Osteocyte (in vitro differentiated cells): ENCODE results near the gene TXNDC8. TPM values are rescaled to one million over a fixed set of nuclear protein-coding genes. Genes with fewer than 3 reads are reported as not detected.

Experiments
- DNase-seq: peaks from one replicate; pipeline ENCODE4 v3.0.0; 2021; ENCODE audit warnings: mixed read lengths; ENCODE audit not compliant: unreplicated experiment; ENCODE audit errors: extremely low spot score
- H3K27ac Mint-ChIP-seq: one replicate; pipeline ENCODE4 v1.8.0; 2021; ENCODE audit warnings: mild to moderate bottlenecking, mixed read lengths; ENCODE audit not compliant: unreplicated experiment
- H3K27me3 Mint-ChIP-seq: one replicate; pipeline ENCODE4 v1.8.0; 2021; ENCODE audit warnings: mixed read lengths; ENCODE audit not compliant: unreplicated experiment
- H3K36me3 Mint-ChIP-seq: one replicate; pipeline ENCODE4 v1.8.0; 2021; ENCODE audit warnings: mixed read lengths; ENCODE audit not compliant: unreplicated experiment
- H3K4me1 Mint-ChIP-seq: one replicate; pipeline ENCODE4 v1.8.0; 2021; ENCODE audit warnings: mixed read lengths; ENCODE audit not compliant: unreplicated experiment
- H3K4me3 Mint-ChIP-seq: one replicate; pipeline ENCODE4 v1.8.0; 2021; ENCODE audit warnings: mild to moderate bottlenecking, moderate library complexity, mixed read lengths; ENCODE audit not compliant: unreplicated experiment
- H3K9me3 Mint-ChIP-seq: one replicate; pipeline ENCODE4 v1.8.0; 2021; ENCODE audit warnings: mixed read lengths; ENCODE audit not compliant: unreplicated experiment
- CTCF ChIP-seq: fragments of 200-600 bp; sonication (generic); IDR thresholded peaks from 2 replicates; pipeline ENCODE4 v1.5.0; 2021; ENCODE audit warnings: antibody characterized with exemption, mild to moderate bottlenecking, moderate library complexity
- total RNA-seq: library from RNA; stranded (reverse); gene quantifications from 2 replicates; pipeline ENCODE4 v1.2.1, GENCODE V29; 2021

Gene TXNDC8
- total RNA-seq, 1 donor from 2014 or later: not detected

- H3K27me3 Mint-ChIP-seq: no peaks in the 10 kb centered on the region
- no peak for DNase-seq
- no peak for TF ChIP-seq CTCF
- H3K4me1 Mint-ChIP-seq: peaks cover 23% of the 10 kb centered on the region
- H3K4me3 Mint-ChIP-seq: no peak overlapping the region
- H3K27ac Mint-ChIP-seq: no peak overlapping the region
- no peaks in the 10 kb centered on the region for H3K9me3 Mint-ChIP-seq
- no peaks in the 10 kb centered on the region for H3K36me3 Mint-ChIP-seq
These were observed 78.1 kb downstream of the TXNDC8 start for GRCh38 chr9:110259566-110259965.

- DNase-seq: no peak
- Mint-ChIP-seq H3K27ac (no peak overlapping the region), H3K4me1 (peaks cover 32% of the 10 kb centered on the region), H3K4me3 (no peak overlapping the region), H3K27me3 (no peaks in the 10 kb centered on the region), H3K36me3 (no peaks in the 10 kb centered on the region), H3K9me3 (no peaks in the 10 kb centered on the region)
- no peak for TF ChIP-seq CTCF
These were observed 79.0 kb downstream of the TXNDC8 start for GRCh38 chr9:110258690-110259091.

DNA sequence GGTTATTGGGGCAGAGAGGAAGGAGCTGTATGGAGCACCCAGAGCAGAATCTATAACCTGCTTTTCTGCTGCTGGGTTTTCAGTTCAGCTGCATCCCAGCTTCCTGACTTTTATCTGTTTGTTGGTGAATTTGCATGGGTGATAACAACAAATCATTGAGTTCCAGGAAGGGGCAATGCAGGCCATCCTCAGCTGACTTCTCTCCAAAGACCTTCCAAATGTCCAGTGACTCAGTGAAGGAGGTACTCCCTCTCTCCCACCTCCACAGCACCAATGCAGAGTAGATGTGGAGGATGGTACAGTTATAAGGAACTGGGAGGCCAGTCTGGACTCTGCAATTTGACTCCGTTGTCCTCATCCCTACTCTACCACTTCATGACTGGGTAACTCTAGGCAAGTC lies 79.7 kb downstream of the TXNDC8 start:
- H3K27me3 Mint-ChIP-seq: no peaks in the 10 kb centered on the region
- H3K27ac Mint-ChIP-seq: peak overlapping the region; percentile 99

GRCh38 chr9:110257097-110257841 lies 80.4 kb downstream of the TXNDC8 start:
- no peak for DNase-seq
- H3K27ac Mint-ChIP-seq: peak overlapping the region; percentile 99
- no peaks in the 10 kb centered on the region for H3K9me3 Mint-ChIP-seq
- H3K4me3 Mint-ChIP-seq: peak overlapping the region; percentile 98
- no peaks in the 10 kb centered on the region for H3K36me3 Mint-ChIP-seq
- TF ChIP-seq CTCF: no peak
- no peaks in the 10 kb centered on the region for H3K27me3 Mint-ChIP-seq
- H3K4me1 Mint-ChIP-seq: peaks cover 46% of the 10 kb centered on the region

More for the DNA sequence above, 79.7 kb downstream of the TXNDC8 start:
- Mint-ChIP-seq H3K4me1 (peaks cover 39% of the 10 kb centered on the region), H3K36me3 (no peaks in the 10 kb centered on the region), H3K9me3 (no peaks in the 10 kb centered on the region), H3K4me3 (peak overlapping the region; percentile 98)
- no peak for DNase-seq
- no peak for TF ChIP-seq CTCF

DNA sequence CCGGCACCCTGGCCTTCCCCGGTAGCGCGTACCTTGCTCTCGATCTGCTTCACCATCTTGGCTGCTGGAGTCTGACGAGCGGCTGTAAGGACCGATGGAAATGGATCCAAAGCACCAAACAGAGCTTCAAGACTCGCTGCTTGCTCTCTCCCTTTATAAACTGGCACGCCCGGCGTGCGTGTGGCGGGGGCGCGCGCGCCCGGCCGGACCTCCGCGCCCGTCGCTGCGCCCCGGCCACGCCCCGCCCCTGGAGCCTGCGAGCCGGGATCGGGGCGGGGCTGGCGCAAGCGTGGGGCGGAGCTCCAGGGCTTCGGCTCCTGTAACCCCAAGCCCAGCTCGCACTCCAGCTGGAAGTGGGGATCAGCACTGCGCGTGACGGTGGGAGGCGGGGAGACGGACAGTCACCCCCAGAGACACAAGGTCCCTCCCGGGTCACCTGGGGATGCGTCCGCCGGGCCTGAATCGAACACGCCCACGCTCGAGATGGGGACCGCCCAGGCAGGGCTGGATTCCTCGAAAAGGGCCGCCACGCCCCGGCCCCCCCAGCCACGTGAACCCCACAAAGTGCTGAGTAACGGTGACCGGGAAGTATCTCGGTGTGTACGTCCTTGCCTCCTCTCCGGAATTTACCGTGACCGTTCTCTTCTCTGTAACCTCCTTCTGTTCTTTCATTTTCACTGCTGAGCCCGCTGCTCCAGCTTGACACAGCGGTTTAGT lies 81.1 kb downstream of the TXNDC8 start, which contains the start of gene TXN:
Gene TXN (minus strand): TSS at position 128 of the 717 bp plus-strand sequence. CDS start 72 bp downstream, at position 56.
- TF ChIP-seq CTCF: no peak
- H3K36me3 Mint-ChIP-seq: no peaks in the 10 kb centered on the region
- DNase-seq: peak; percentile 95
- peaks cover 51% of the 10 kb centered on the region for H3K4me1 Mint-ChIP-seq
- H3K27me3 Mint-ChIP-seq: no peaks in the 10 kb centered on the region
- peak within 1 kb of the TSS; percentile 98 for H3K4me3 Mint-ChIP-seq
- no peaks in the 10 kb centered on the region for H3K9me3 Mint-ChIP-seq
- peak within 1 kb of the TSS; percentile 99 for H3K27ac Mint-ChIP-seq
